HG02870 (cell line): ENCODE data around the gene FRMD4A.

Source experiments
- ATAC-seq: cut with Tn5 transposase; IDR thresholded peaks from one replicate; pipeline ENCODE4 v1.9.1; 2021; ENCODE audit warnings: mild to moderate bottlenecking, moderate library complexity; ENCODE audit not compliant: unreplicated experiment

Gene FRMD4A

DNA sequence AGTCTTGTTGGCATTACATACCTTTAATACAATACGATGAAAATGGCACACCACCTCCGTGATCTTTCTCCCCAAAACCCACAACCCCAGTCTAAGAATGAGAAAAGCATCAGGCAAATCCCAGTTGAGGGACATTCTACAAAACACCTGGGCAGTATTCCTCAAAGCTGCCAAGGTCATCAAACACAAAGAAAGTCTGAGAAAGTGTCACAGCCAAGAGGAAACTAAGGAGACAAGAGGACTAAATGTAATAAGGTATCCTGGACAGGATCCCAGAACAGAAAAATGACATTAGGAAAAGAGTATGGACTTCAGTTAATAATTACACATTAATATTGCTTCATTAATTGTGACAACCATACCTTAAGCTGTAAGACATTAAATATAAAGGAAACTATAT lies 14.5 kb upstream of the FRMD4A start:
- ATAC-seq = no peak

DNA sequence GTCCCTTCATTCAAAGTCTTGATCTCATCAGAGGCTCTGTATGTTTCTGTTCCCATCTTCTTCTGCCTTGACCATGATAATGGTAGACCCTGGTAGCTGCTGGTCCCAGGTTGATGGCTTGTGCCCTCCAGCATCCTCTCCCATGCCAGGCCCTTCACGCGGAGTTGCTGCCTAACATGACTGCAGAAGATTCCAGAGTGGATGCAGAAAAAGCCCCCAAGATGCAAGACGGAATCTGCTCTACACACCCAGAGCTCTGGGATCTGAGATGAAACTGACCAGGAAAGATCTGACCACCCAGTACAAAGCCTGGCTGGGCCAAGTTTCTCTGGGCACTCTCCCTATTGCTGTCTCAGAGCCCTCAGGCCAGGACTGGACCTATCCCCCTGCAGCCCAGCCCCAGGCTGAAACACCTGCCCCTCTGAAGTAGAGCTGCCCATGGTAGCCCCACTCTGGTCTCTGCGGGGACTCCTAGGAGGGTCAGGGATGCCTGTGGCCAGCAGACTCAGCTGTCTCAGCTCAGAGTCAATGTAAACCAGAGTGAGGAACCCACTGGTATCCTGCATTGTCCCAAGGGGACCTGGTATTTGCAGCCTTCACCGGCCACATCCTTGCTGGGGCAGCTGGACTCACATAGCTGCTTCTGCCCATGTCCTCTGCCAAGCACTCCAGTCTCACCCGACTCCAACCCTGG lies 9.5 kb upstream of the FRMD4A start:
- ATAC-seq = no peak

DNA sequence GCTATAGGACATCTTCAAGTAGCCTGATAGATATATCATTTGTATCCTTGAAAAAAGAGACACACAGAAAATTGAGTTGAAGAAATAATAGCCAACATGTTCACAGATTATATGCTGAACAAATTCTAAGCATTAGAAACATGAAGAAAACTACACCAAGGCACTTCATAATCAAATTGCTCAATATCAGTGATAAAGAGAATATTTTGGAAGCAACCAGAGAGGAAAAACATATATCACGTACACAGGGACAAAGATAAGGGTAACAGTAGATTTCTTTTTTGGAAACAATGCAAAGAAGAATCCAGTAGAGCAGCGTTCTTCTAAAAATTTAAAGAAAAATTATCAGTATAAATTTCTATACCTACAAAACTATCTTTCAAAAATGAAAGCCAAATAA lies 6.0 kb upstream of the FRMD4A start:
- ATAC-seq = no peak

DNA sequence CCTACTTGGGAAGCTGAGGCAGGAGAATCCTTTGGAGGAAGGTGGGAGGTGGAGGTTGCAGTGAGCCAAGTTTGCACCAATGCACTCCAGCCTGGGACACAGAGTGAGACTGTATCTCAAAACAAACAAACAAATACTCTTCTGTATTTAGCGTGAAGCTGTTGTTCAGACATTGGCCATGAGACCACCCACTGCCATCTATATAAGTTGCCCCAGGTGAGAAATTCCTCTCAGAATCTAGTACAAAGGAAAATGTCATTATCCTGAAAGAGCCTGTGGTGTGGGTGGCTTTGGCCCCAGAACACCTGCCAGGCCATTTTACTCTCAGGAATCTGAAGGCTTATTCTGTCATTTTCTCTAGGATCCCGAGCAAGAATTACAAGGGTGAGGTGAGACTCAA lies 4.0 kb upstream of the FRMD4A start:
- ATAC-seq = no peak

DNA sequence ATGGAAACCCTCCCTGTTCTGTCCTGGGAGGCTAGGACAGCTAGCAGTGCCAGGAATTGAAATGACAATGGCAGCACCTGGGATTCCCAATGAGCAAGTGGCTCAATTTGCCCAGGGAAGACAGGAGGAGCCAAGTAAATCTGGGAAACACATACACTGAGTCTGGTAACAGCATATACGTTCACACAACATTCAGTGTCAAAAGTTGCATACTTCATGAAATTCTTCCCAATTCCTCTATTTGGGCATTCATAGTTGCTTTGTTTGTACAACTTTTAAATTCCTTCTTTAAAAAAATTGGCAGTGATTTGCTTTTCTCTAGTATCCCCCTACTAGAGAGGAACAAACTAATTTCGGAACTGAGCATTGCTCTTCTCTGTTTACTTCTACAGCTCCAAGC lies 2.9 kb upstream of the FRMD4A start:
- no peak for ATAC-seq

DNA sequence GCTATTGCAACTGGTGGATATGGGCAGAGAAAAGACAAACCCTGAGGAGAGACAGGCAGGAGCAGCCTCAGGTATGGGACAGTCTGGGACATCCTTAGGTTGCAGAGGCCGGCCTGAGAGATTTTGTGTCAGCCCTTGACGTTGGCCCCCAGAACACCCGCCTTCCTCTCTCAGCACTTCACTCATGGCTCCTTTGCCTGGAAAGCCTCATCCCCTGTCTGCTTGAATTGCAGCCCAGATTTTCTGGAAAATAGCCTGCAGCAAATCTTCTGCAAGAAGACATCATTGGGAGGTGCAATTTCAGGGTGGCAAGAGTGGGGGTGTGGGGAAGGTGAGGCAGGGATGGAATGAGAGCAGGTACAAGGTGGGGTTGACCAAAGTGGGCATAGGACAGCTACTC lies 2.2 kb upstream of the FRMD4A start:
- no peak for ATAC-seq

DNA sequence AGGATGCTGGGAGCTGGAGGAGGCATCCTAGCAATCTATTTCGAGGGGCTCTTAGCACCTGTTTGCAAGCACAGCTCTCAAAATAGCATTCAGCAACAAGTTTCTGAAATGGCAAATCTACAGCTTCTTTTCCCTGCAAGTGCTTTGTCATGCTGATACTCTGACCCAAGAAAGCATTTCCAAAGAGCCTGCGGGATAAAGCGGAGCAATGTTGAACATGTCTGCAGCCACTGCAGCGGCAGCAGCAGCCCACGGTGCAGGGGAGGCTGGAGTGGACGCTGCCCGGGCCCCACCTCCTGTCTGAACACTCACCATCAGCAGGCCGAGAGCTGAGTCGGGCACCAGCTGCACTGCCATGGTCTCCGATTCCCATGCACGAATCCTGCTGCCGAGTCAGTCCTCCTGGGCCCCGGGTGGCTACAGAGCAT lies 964 bp downstream of the FRMD4A start:
- ATAC-seq = no peak

DNA sequence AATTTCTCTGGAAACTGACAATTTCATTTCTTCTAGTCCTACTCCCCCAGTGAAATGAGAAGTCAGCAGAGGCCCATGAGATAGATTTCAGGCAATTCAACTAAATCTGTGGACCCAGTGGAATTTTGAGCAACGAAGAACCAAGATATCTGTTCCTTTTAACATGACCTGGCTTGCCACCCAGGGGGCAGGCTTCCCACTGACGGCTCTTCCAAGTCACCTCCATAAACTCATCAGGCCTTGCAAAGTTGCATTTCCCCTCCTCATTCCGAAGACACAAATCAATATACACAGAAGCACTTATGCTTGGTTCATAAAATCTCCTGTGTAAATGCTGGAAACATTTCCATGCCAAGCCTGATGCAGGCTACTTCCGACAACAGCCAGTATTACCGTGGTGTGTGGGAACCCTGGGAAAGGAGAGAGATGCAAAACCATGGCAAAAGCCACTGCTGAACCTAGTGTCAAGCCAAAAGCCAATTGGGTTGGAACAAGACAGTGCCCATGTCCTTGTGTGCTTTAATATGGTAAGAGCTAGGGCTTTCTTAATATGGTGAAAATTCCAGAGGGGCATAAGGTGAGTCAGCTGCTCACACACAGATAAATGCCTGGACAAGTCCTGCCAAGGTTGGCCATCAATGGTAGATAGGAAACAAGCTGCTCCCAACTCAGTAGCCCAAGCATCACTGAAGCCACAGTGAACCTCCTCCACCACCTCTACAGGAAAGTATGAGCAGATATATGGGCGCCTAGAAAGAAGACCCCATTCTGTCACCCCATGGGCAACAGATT lies 1.6 kb downstream of the FRMD4A start:
- ATAC-seq = no peak

DNA sequence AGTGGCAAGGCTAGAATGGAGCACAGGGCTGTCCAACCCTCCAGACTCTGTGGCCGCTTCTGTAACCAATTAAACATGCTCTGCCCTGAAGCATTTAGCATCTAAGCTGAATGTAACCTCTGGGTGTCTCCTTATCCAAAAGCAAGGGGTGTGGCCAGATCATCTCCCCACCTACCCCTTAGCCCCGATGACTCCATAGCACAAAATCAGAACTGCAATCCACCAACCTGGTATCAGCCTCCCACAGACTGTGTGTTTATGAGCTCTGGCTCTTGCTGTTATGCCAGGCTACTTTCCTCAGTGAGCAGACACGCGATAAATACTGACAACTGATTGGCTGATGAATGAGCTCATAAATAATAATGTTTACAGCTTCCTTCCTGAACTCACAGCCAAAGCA lies 3.2 kb downstream of the FRMD4A start:
- ATAC-seq = no peak

DNA sequence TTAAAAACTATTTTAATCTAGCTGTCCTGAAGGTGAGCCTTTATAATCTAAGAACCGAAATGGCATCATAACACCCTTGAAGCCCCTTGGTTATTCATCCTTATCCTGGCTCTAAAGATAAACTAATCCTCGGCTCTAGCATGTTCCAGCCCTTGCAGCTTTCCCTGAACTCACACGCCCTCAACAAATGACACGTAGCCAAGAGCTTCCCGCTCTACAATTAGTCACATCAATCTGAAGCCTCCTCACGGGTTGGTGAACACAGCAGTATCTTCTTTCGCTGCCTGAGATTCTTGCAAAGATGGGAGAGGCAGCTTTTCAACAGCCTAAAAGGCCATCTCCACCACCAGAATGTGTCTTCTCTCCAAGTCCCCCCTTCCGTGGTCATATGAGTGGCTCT lies 4.1 kb downstream of the FRMD4A start:
- no peak for ATAC-seq

DNA sequence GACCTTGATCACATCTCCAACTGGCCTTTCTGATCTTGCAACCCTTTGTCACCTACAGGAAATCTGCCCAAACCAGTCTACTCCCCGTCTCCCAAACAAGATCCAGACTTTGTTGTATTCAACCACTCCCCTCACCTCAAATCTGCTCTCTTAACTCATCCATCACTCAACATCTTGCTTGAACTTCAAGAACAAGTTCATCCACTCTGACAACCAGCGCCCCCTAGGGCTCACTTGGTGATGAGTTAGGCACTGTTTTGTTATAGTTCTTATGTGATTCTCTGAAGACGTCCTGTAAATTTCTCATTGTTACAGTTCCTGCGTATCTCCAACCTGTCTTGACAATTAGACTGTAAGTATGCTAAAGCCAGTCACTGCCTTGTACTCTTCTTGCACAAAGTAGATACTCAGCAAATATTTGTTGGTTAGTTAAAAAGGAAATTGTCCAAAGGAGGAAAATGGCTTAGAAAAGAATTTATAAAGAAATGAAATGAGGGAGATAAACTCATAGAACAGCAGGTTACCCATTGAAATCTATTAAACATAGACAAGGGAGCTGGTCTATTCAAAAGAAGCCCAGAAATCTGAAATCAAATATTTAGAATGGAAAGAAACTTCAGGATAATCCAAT lies 5.3 kb downstream of the FRMD4A start:
- no peak for ATAC-seq

DNA sequence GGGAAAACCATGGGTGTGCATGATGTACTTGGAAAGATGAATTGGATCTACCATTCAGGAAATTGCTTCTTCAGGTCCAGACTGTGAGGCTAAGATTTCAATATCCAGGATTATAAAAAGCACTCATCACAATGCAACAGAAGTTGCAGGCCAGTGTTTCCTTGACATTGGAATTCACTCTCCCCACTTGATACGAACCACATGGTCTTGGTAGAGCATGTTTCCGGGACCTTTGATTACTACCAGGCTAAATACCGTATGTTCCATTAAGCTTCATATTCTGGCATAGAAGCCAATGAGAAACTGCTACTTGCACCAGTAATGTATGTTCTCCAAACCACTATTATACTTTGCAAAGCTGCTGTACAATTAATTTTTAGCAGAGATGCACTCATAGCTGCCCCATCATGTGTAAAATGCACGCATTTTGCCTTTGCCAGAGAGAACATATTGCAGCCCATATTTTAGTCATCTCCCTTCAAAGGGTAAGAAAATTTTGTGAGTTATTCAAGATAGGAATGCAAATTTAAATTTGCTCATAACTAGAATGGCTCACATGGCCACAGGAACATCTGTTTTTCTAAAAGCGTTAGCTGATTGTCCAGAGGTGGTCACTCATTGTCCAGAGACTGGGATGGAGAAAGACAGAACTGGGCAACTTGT lies 8.1 kb downstream of the FRMD4A start:
- no peak for ATAC-seq

DNA sequence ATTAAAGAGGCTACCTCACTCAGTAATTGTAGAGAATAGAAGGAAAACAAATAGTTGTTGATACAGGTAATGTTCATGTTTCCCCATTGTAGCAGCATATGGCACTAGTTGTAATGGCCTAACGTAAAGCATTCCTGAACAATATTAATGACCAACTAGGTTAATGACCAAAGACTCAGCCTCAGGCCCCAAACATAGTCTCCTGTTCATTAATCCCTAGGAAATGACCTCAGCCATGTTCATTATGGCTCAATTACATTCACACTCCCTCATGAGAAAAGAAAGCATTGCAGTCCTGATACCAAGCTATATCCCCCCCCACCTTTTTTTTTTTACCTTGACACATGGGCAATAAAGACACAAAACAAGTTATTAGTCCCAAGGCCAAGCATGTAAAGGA lies 12.7 kb downstream of the FRMD4A start:
- no peak for ATAC-seq

DNA sequence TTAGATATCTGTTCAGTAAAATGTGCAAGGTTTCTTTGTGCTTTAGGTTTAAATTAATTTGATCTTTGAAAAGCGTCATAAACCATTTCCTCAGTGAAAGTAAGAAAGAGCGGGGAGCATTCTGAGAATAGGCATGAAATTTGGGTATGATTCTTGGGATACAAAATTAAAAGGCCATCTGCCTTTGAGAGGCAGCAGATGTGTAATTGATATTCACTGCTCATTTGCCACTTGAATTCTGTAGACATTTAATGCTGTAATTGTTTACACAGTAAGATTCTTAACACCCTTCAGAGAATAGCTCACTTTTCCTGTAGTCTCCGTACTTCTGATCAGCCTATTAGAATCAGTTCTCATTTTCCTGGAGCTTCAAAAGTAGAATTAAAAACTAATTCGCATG lies 18.7 kb downstream of the FRMD4A start:
- ATAC-seq = no peak

DNA sequence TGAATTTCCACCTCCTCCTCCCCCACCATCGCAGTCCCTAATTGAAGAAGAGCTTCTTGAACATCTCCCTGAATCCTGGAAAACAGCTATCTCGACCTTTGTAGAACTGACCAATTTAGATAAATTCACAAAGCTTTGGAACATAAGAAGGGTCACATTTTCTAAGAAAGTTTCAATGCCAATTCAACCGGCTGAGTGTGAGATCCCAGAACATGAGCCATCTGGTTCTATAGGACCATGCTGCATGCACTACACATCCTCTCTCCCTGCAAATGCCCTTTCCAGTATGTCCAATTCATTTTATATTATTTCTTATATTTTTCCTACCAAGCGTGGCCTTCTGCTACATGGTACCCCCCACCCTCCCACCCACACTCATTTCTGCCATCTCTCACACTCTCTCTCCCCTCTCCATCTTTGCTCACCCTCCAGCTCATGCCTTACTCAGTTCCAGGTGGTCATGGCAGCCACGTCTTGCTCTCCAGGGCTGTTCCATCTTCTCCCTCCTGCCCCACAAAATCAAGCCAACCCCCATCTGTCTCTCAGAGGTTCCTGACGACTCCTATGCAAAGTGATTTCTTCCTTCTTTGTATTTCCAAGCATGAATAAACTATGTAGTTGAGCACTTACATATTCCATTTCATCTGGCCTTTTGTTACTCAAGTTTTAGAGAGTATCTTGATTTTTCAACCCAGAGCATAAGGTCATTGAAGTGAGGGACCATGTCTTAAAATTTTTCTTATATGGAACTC lies 19.3 kb downstream of the FRMD4A start:
- no peak for ATAC-seq

DNA sequence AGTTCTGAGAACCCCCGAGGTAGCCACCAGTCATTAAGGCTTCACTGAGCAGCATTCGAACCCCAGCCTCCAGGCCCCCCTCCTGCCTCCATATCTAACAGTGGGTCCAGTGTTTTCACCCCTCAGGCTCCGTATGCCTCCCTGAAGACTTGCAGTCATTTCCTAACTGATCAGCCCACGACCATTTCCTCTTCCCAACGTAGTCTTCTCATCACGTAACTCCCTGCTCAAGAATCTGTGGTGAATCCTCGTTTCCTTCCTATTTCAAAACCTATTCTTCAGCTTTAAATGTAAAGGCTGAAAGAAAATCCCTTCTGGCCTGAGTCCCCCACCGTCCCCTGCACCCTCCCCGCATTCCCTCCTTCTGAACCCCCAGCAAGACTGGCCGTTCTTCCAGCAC lies 21.1 kb downstream of the FRMD4A start:
- no peak for ATAC-seq

DNA sequence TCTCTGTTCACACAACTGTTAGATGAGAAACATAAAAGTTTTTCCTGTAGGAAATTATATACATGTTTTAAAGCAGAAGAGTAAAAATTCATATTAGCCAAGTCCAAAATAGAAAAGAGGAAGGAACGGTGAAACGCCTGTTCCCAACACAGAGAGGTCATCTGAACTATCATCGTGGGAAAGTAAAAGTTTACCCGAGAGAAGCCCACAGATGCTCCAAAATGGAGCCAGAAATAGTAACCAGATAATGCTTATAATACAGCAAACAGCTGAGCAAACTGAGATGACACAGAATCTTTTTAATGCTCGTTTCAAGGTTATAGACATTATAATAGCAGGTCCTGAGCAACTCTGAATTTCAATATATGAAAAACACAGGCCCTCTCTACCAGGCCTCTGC lies 24.5 kb downstream of the FRMD4A start:
- ATAC-seq = no peak

DNA sequence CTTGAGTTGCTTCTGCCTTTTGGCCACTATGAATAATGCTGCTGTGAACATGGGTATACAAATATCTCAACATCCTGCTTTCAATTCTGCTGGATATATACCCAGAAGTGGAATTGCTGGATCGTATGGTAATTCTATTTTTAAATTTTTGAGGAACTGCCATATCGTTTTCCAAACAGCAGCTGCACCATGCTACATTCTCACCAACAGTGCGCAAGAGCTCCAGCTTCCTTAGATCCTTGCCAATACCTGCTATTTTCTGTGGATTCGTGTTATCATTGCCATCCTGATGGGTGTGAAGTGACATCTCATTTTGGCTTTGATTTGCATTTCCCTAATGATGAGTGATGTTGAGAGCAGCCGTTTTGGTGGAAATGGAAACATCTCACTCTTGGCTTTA lies 26.7 kb downstream of the FRMD4A start:
- no peak for ATAC-seq

DNA sequence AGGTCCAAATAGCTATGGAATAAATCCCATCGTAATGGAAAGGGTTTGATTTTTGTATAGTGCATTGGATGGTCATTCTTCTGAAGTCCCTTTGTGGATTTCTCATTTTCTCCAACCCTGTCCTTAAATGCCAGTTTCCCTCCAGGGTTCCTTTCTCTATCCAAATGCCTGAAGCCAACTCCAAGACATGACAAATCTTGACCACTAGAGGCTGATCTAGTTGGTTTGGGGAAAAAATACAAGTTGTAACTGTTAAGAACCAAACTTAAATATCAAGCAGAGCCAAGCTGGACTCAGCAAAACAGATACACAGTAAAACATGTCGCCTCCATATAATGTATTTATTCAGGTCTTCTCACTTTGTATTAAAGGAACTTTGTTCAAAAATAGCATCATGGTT lies 28.7 kb downstream of the FRMD4A start:
- no peak for ATAC-seq

DNA sequence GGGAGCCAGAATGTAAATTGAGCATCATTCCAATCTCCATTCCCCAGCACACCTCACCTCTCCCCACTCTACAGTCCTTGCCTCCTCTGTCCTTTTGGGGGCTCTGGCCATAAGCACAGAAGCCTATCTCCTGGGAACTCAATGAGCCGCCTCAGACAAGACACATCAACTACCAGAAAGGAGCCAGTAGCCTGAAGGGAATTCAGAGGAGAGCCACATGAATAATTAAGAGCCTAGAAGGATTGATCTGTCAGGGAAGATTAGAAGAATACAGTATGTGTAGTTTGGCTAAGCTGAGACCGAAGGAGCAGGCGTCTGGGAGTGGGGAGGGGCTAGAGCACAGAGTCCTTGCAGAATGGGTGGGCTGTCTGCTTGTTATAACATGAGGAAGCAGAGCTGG lies 31.2 kb downstream of the FRMD4A start:
- no peak for ATAC-seq
